Upper lobe of right lung (tissue), 1 donor: ENCODE measurements around the gene BMX. TPM values are rescaled to one million over a fixed set of nuclear protein-coding genes. Genes with fewer than 3 reads are reported as not detected.

Experiments
- ATAC-seq: fragments of 200-7000 bp; cut with Tn5 transposase; one replicate; pipeline ENCODE4 v1.9.1; 2020; ENCODE audit warnings: mild to moderate bottlenecking, moderate library complexity
- DNase-seq: peaks from one replicate; pipeline ENCODE4 v3.0.0-alpha.2; 2020
- H3K27ac ChIP-seq: fragments of 200-600 bp; one replicate; pipeline ENCODE4 v1.8.0; 2022
- H3K27me3 ChIP-seq: fragments of 200-600 bp; one replicate; pipeline ENCODE4 v1.8.0; 2022; ENCODE audit warnings: mild to moderate bottlenecking
- H3K36me3 ChIP-seq: fragments of 200-600 bp; one replicate; pipeline ENCODE4 v1.8.0; 2022
- H3K4me1 ChIP-seq: fragments of 200-600 bp; one replicate; pipeline ENCODE4 v1.8.0; 2022
- H3K4me3 ChIP-seq: fragments of 200-600 bp; one replicate; pipeline ENCODE4 v1.8.0; 2022; ENCODE audit warnings: mild to moderate bottlenecking
- H3K9me3 ChIP-seq: fragments of 200-600 bp; one replicate; pipeline ENCODE4 v1.8.0; 2022
- CTCF ChIP-seq: fragments of 200-600 bp; IDR thresholded peaks from one replicate; pipeline ENCODE4 v1.8.0; 2022; ENCODE audit warnings: antibody characterized with exemption
- intact Hi-C: fragments of 100-400 bp; cut with DNase I; formaldehyde crosslinking; loops from one replicate; pipeline ENCODE4 v1.11.0; 2022
- total RNA-seq: library from RNA; stranded (reverse); fragmentation: NEBNext Ultra II Directional; extraction: Animal tissue kit (Norgen Biotek cat#: 25700); gene quantifications from one replicate; pipeline ENCODE4 v1.2.1, GENCODE V29; 2021
- donor health status: DM: no; HTN: yes; CAD: no; lungs with severe emphysema.

BMX gene
- total RNA-seq, 1 donor from 2014 or later: 3.6 TPM

GRCh38 chrX:15602761-15603160, 102.2 kb downstream of the BMX start:
- TF ChIP-seq CTCF: no peak
- no peaks in the 10 kb centered on the region for H3K27me3 ChIP-seq
- intact Hi-C loops: no loop called here
- H3K27ac ChIP-seq: no peak overlapping the region
- no peak overlapping the region for H3K4me3 ChIP-seq
- no peak for DNase-seq
- no peak for ATAC-seq
- H3K4me1 ChIP-seq: no peaks in the 10 kb centered on the region
- no peaks in the 10 kb centered on the region for H3K36me3 ChIP-seq
- H3K9me3 ChIP-seq: no peaks in the 10 kb centered on the region

GRCh38 chrX:15605226-15605625, 104.6 kb downstream of the BMX start:
- ATAC-seq (no peak), DNase-seq (no peak)
- intact Hi-C loops: no loop called here
- Histone ChIP-seq H3K27me3 (no peaks in the 10 kb centered on the region), H3K4me1 (no peaks in the 10 kb centered on the region), H3K27ac (no peak overlapping the region), H3K4me3 (no peak overlapping the region), H3K36me3 (no peaks in the 10 kb centered on the region), H3K9me3 (no peaks in the 10 kb centered on the region)
- no peak for TF ChIP-seq CTCF

Other genes with a start within 250 kb of the BMX start
- 4.4 TPM for gene ASB9, start 230.7 kb upstream of the BMX start, total RNA-seq
- 0.17 TPM for gene ASB11, start 185.2 kb upstream of the BMX start, total RNA-seq
- gene PIGA, start 165.3 kb upstream of the BMX start, total RNA-seq: 29.4 TPM
- gene VEGFD, start 116.4 kb upstream of the BMX start, total RNA-seq: 80.1 TPM
- gene PIR, start 7.5 kb upstream of the BMX start, total RNA-seq: 24.8 TPM
- gene ACE2, start 100.2 kb downstream of the BMX start, total RNA-seq: 3.4 TPM
- gene CLTRN, start 164.0 kb downstream of the BMX start, total RNA-seq: 0.90 TPM
- 11.2 TPM for gene CA5B, start 237.5 kb downstream of the BMX start, total RNA-seq